Fibroblast of lung (primary cell): Measurements from ENCODE around the gene COMMD7.

Source experiments
- CTCF ChIP-seq, 2 donors: IDR thresholded peaks in 1 of 2; conservative IDR thresholded peaks in 1 of 2; 1 replicate in 1 of 2; 2 replicates in 1 of 2; pipeline ENCODE4 v1.5.1; 2011 to 2012; ENCODE audit warnings: low read length in 2 of 2, control low read depth in 1 of 2, inconsistent platforms in 1 of 2, low read depth in 1 of 2, mild to moderate bottlenecking in 1 of 2
- EZH2 ChIP-seq: IDR thresholded peaks from 2 replicates; pipeline ENCODE4 v1.5.1; 2012; ENCODE audit warnings: low read length, control low read depth, mild to moderate bottlenecking; ENCODE audit errors: missing control alignments

GRCh38 chr20:32707691-32708581 lies 35.3 kb downstream of the COMMD7 start:
- TF ChIP-seq CTCF (conservative IDR thresholded peaks at IDR 0.05 in 1 of 2, IDR thresholded peaks at IDR 0.05 in 1 of 2; ENCODE audit: low read depth in 1 of 2, low read length in 2 of 2): no peak
- no peak for TF ChIP-seq EZH2
